Kidney epithelial cell (primary cell): ENCODE results near the gene LHX2. TPM values are rescaled to one million over a fixed set of nuclear protein-coding genes. Genes with fewer than 3 reads are reported as not detected.

Experiments used
- DNase-seq: peaks from one replicate; pipeline ENCODE4 v3.0.0-alpha.2; 2010; ENCODE audit warnings: low read depth
- H3K27me3 ChIP-seq: 2 replicates; pipeline ENCODE4 v1.6.0; 2011; ENCODE audit warnings: low read length; ENCODE audit not compliant: control insufficient read depth, insufficient read depth
- H3K36me3 ChIP-seq: 2 replicates; pipeline ENCODE4 v1.5.1; 2011; ENCODE audit warnings: low read length; ENCODE audit not compliant: control insufficient read depth, insufficient read depth
- H3K4me3 ChIP-seq: 2 replicates; pipeline ENCODE4 v1.5.1; 2011; ENCODE audit warnings: low read depth, mild to moderate bottlenecking, control low read depth, low read length
- CTCF ChIP-seq: IDR thresholded peaks from 2 replicates; pipeline ENCODE4 v1.5.1; 2011; ENCODE audit warnings: mild to moderate bottlenecking, moderate library complexity, low read length, control low read depth, inconsistent platforms; ENCODE audit not compliant: insufficient read depth, poor library complexity, severe bottlenecking
- total RNA-seq: library from RNA; depleted of rRNA; stranded (reverse); fragments of >200 nt; gene quantifications from 2 replicates; pipeline ENCODE4 v1.2.3, GENCODE V29; 2015

The LHX2 gene
- total RNA-seq, 1 donor from 2014 or later, result not detected

GRCh38 chr9:124009531-124010217 lies 1.9 kb upstream of the LHX2 start:
- Histone ChIP-seq H3K36me3 (no peaks in the 10 kb centered on the region), H3K27me3 (peaks cover 98% of the 10 kb centered on the region), H3K4me3 (no peak overlapping the region)
- DNase-seq, result no peak
- TF ChIP-seq CTCF, result no peak

- H3K4me3 ChIP-seq, result no peak overlapping the region
- peaks cover 99% of the 10 kb centered on the region for H3K27me3 ChIP-seq
- TF ChIP-seq CTCF, result no peak
- no peak for DNase-seq
- H3K36me3 ChIP-seq, result no peaks in the 10 kb centered on the region
These were observed 1.3 kb upstream of the LHX2 start for GRCh38 chr9:124010303-124010664.

GRCh38 chr9:124010665-124011321 lies 775 bp upstream of the LHX2 start:
- H3K36me3 ChIP-seq, result no peaks in the 10 kb centered on the region
- no peak overlapping the region for H3K4me3 ChIP-seq
- no peak for DNase-seq
- H3K27me3 ChIP-seq, result peaks cover 99% of the 10 kb centered on the region
- no peak for TF ChIP-seq CTCF

- no peak for TF ChIP-seq CTCF
- Histone ChIP-seq H3K27me3 (peaks cover 99% of the 10 kb centered on the region), H3K36me3 (no peaks in the 10 kb centered on the region), H3K4me3 (no peak overlapping the region)
- no peak for DNase-seq
These were observed 1.1 kb downstream of the LHX2 start for GRCh38 chr9:124012368-124013301.

- Histone ChIP-seq H3K4me3 (no peak overlapping the region), H3K27me3 (peaks cover 99% of the 10 kb centered on the region)
These were observed 2.0 kb downstream of the LHX2 start for GRCh38 chr9:124013309-124014210.

More at GRCh38 chr9:124013309-124014210, 2.0 kb downstream of the LHX2 start:
- H3K36me3 ChIP-seq, result no peaks in the 10 kb centered on the region
- no peak for TF ChIP-seq CTCF
- no peak for DNase-seq
